NCI-H1105 (cell line): ENCODE data around the gene BTD.

Experiments
- DNase-seq: peaks from one replicate; lab custom pipeline; 2025; lab: John Stamatoyannopoulos, UW

BTD gene

GRCh38 chr3:15667484-15667883 lies 65.9 kb downstream of the BTD start:
- no peak for DNase-seq

GRCh38 chr3:15673536-15673935 lies 72.0 kb downstream of the BTD start:
- DNase-seq: no peak

- no peak for DNase-seq
These were observed 74.7 kb downstream of the BTD start for GRCh38 chr3:15676259-15676658.

GRCh38 chr3:15679306-15679705 lies 77.8 kb downstream of the BTD start:
- no peak for DNase-seq

DNA sequence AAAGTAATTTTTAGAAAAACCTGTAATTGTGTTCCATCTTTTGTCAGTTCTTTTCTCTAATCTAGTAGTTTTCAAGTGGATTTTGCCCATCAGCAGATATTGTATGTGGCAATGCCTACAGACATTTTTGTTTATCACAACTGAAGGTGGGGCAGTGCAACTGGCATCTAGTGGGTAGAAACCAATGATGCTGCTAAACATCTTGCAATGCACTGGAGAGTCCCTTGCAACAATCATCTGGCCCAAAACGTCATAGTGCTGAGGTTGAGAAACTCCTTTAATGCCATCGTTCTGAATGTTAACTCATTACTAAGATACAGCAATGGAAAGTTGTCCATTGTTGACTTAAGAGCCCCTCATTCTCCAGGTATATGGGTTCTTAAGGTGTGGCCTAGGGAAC lies 80.1 kb downstream of the BTD start:
- DNase-seq: no peak

DNA sequence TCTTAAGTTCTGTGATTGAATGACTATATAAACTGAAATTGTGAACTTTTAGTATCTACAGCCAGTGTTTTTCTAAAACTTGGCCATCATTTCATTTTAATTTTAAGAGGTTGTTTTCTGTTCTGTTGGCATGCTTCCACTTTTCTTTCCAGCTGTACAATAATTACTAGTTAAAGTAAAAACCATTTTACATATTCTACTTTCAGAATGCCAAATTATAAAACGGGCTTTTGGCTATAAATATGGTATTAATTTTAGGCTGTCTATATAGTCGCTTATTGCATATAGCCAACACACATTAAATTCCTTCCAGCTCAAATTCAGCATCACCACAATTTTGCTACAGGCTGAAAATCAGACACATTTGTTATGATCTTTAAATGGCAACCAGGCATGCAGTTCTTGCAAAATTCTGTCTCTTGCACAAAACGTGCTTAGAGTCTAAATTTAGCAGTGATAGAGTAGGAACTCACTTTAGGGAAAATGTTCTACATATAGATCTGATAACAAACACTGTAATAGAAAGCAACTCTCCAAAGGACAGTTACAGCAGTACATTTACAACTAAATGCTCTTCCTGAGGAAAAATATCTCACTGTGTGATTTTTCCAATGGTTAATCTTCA lies 81.1 kb downstream of the BTD start:
- DNase-seq: no peak

DNA sequence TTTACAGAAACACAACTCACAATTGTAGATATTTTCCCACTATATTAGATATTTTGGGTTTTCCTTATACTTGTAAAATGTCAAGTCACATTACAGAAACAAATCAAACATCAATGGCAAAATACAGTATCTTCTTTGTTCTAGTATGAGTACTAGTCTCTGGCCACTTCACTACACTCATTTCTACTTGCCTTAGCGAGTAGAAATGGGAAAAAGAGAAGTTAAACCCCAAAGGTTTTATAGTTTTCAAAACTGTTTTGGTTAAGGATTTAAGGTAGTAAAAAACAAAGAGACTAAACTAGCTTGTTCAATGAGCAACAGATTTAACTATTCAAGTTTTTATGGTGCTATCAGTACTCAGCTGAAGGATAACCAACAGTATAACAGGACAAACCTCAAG lies 81.7 kb downstream of the BTD start:
- DNase-seq: no peak

DNA sequence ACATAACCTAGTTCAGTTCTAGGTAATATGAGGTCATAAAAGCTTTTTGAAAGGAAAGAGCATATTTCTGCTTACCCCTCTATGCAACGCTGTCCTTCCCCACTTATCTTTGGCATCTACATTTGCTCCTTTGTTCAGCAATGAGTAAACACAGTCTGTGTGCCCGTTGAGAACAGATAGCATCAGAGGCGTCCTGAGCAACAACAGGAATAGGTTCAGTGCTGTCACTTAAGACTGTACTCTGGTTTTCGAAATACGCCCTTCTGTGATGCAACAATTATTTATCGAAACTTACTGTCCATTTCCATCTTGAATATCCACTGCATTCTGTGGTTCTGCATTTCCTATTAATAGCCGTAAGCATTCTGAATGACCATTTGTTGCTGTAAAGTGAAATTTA lies 84.4 kb downstream of the BTD start:
- no peak for DNase-seq

GRCh38 chr3:15690230-15690629 lies 88.7 kb downstream of the BTD start:
- no peak for DNase-seq

- DNase-seq: no peak
These were observed 89.2 kb downstream of the BTD start for GRCh38 chr3:15690748-15691147.

- DNase-seq: no peak
These were observed 91.8 kb downstream of the BTD start for GRCh38 chr3:15693355-15693754.

DNA sequence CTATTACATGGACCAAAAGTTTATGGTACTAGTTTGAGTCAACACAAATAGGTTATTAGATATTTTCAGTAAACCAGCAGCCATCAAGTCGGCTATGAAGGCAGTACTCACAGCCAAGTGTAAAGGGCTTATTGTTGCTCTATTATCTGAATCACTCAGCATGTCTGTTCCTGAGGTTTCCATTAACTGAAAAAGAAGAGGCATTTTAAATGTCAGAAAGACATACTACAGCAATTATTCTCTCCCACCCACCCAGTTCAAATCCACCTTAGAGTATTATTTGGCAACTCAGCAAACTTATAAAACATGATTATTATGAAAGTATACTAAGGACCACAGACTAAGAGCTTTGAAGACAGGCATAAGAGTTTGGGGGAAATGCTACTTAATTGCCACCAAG lies 93.1 kb downstream of the BTD start:
- DNase-seq: no peak
